ENCODE results near the gene LRP1B.

LRP1B gene

DNA sequence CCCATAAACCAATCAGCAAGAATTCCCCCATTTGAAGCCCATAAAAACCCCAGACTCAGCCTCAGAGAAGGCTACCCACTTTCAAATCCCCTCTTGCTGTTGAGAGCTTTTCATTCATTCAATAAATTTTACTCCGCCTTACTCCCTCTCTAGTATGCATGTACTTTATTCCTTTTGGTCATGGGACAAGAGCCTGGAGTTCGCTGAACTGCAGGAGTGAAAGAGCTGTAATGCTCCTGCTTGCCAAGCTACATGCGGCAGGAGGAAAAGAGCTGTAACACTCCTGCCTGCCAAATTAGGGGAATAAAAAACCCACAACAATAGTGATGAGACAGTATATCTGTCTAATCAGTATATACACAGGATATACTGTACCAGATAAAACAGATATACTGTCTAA is 1261.7 kb downstream of the LRP1B start:
- DNase-seq (ENCODE audit: low spot score), result no peak
- no peak overlapping the region for H3K27ac ChIP-seq
- H3K4me3 ChIP-seq, result no peak overlapping the region
- TF ChIP-seq, protein P1, sequence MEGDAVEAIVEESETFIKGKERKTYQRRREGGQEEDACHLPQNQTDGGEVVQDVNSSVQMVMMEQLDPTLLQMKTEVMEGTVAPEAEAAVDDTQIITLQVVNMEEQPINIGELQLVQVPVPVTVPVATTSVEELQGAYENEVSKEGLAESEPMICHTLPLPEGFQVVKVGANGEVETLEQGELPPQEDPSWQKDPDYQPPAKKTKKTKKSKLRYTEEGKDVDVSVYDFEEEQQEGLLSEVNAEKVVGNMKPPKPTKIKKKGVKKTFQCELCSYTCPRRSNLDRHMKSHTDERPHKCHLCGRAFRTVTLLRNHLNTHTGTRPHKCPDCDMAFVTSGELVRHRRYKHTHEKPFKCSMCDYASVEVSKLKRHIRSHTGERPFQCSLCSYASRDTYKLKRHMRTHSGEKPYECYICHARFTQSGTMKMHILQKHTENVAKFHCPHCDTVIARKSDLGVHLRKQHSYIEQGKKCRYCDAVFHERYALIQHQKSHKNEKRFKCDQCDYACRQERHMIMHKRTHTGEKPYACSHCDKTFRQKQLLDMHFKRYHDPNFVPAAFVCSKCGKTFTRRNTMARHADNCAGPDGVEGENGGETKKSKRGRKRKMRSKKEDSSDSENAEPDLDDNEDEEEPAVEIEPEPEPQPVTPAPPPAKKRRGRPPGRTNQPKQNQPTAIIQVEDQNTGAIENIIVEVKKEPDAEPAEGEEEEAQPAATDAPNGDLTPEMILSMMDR (IDR thresholded peaks at IDR 0.05), result no peak

DNA sequence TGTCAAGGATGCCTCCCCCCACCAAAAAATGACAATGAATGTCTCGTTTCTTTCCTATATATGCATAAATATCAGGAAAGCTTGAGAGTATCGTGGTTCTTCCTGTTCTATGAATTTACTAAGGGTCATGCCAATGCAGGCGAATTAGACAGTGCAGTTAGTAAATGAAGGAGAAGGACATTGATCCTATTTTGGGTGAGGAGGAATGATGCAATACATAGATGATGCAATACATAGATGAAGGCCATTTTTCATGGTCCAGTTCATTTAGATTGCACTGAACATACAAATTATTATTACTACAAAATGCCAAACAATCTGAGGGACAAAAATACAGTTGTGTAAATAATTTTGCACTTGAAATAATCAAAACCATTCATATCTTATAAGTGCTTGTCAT is 1265.0 kb downstream of the LRP1B start:
- TF ChIP-seq, protein P1 (IDR thresholded peaks at IDR 0.05), result no peak

DNA sequence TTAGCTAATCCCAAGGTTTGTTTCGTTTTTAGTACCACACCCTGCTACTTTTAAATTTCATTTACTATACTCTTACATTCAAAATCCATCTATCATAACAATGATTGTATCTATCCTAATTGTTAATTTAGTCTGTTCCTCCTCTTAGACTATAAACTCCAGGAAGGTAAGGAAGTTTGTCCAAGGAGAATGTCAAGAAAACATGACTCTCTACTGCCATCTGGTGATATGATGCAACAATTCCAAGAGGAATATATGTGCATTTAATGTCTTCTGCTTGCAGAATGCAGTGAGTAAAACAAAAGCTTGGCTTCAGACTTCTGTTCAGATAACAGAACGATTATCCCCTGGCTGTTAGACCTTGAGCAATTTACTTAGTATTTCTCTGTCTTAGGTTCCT is 1267.1 kb downstream of the LRP1B start:
- Histone ChIP-seq H3K27ac (no peak overlapping the region), H3K4me3 (no peak overlapping the region)
- TF ChIP-seq, protein P1 (IDR thresholded peaks at IDR 0.05), result peak; percentile 39
- DNase-seq (ENCODE audit: low spot score), result no peak

More for the DNA sequence above, 1265.0 kb downstream of the LRP1B start:
- no peak for DNase-seq (ENCODE audit: low spot score)
- H3K27ac ChIP-seq, result no peak overlapping the region
- H3K4me3 ChIP-seq, result no peak overlapping the region

DNA sequence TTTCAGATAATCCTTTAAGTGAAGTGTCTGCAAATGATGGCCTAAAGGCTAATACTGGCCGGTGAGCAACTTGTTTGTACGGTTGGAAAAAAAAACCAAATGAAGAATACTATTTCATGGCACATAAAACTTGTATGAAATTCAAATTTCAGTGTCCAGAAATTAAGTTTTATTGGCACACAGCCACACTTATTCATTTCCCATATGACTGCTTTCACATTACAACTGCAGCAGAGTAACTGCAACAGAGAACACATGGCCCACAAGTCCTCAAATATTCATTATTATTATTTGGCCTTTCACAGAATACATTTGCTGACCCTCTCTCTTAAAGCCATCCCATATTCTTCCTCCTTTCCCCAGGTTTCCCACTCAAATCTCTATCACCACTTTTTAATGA is 1268.6 kb downstream of the LRP1B start:
- H3K27ac ChIP-seq, result no peak overlapping the region
- no peak overlapping the region for H3K4me3 ChIP-seq
- TF ChIP-seq, protein P1 (IDR thresholded peaks at IDR 0.05), result no peak
- no peak for DNase-seq (ENCODE audit: low spot score)

DNA sequence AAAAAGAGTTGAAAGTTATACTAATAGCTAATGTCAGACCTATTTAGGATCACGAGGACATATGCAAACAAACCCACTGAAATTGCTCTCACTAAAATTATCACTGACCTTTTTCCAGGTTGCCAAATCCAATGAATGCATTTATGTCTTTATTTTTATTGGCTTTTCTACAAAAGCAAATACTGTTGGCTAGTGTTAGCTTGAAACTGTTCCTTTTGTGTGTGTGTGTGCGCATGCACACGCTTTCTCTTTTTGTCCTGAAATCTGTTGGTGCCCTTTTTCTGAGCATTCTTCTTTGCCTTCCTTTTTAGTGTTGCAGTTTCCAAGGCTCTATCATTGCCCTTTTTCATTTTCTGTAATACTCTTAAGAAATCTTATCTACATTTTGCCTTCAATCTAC is 1269.2 kb downstream of the LRP1B start:
- DNase-seq (ENCODE audit: low spot score), result no peak
- Histone ChIP-seq H3K27ac (no peak overlapping the region), H3K4me3 (no peak overlapping the region)
- TF ChIP-seq, protein P1 (IDR thresholded peaks at IDR 0.05), result no peak

DNA sequence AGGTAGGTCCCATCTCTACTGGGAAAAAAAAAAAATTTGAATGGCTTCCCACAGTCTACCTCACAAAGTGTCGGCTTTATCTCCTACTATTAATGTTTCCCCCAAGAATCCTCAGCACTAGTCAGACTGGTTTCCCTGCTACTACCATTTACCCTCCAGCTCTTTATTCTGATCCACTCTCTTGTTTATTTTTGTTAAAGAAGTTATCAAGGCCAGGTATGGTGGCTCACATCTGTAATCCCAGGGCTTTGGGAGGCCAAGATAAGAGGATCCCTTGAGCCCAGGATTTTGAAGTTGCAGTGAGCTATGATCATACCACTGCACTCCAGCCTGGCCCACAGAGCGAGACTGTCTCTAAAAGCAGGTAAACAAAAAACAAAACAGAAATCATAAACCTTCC is 1275.3 kb downstream of the LRP1B start:
- no peak overlapping the region for H3K27ac ChIP-seq
- TF ChIP-seq, protein P1 (IDR thresholded peaks at IDR 0.05), result no peak
- no peak overlapping the region for H3K4me3 ChIP-seq
- DNase-seq (ENCODE audit: low spot score), result no peak

DNA sequence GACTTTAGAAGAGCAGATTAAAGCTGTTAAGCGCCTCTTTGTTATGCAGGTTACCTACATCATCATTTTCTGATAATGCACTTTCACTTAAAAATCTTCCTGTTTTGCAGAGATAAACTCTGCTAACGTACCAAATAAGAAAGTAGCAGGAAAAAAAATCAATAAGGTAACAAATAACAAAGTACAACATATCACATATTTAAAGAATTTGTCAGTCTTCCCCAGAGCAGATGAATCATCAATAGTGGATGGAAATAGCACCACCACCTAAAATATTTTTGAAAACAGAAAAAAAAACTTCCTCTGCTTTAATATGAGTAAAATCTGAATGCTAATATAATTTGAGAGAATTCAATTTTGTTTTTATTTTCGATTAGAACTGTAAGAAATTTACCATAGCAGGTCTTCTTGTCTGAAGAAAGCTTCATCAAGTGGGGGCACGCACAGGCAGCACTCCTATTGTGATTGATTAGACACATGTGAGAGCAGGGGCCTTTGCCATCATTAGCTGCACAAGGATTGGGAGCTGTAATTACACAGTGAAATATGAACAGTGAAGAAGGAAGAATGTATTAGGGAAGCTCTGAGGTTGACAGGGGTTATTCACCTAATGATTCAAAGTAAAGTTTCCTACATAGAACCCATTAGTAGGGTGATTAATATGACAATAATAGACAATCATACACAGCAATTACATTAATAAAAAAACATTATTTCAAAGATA is 1279.4 kb downstream of the LRP1B start:
- Histone ChIP-seq H3K27ac (no peak overlapping the region), H3K4me3 (no peak overlapping the region)
- DNase-seq (ENCODE audit: low spot score), result no peak
- TF ChIP-seq, protein P1 (IDR thresholded peaks at IDR 0.05), result no peak

Measured in coronary artery (tissue), 2 donors.